ENCODE results near the gene ITLN2. TPM values are rescaled to one million over a fixed set of nuclear protein-coding genes. Genes with fewer than 3 reads are reported as not detected.
"Not testable (repeated sequence)": the region's sequence is repeated elsewhere in the genome, so short reads cannot be mapped to it uniquely, and the experiment has no call there.

ITLN2 gene
- total and polyA plus RNA-seq, 2 experiments from 2014 or later = not detected

DNA sequence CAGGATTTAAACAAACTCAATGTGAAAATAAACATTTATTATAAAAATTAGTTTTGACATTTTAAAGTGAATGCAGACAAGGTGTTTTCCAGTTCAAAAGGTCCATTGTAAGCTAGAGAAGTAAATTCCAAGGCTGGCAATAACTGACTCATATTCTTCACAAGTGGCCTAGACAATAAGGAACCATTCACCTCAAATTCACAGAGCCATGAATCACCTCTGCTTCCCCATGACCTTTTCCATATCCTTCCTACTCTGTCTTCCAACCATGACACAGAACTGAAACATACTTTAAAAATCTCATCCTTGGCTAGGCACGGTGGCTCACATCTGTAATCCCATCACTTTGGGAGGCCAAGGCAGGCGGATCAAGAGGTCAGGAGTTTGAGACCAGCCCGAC lies 41.6 kb upstream of the ITLN2 start:
- Histone ChIP-seq H3K27ac (peak overlapping the region; percentile 0), H3K4me1 (ENCODE audit: low read depth) (peaks cover 20% of the 10 kb centered on the region), H3K4me3 (no peak overlapping the region), H3K27me3 (no peaks in the 10 kb centered on the region), H3K9me3 (ENCODE audit: low read depth) (no peaks in the 10 kb centered on the region), H3K36me3 (peaks cover 35% of the 10 kb centered on the region)
- TF ChIP-seq CTCF (IDR thresholded peaks at IDR 0.05; ENCODE audit: low read depth, low read length) = no peak
- no peak for DNase-seq (ENCODE audit: low read depth in 1 of 2, low spot score in 1 of 2)

DNA sequence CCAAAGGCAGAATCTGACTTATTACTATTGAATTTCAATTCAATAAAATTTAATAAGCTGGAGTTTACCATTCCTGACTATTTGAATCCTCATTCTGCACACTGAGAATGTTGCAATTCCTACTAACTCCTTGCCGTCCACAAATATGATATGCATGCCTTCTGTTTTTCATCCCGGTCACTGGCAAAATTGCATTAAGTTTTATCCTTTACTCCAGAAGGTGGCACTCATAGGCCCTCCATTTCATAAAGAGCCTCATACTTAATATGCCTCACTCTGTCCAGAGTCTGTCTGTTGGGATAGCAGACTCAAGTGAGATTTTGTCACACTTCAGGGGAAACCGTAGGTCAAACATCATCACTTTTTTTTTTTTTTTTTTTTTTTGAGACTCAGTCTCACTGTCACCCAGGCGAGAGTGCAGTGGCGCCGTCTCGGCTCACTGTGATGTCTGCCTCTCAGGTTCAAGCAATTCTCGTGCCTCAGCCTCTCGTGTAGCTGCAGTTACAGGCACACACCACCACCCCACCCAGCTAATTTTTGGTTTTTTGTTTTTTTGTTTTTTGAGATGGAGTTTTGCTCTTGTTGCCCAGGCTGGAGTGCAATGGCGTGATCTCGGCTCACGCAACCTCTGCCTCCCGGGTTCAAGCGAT lies 39.1 kb upstream of the ITLN2 start:
- peak in 1 of 2 donors; percentile 92 for DNase-seq (ENCODE audit: low read depth in 1 of 2, low spot score in 1 of 2)
- no peak overlapping the region for H3K4me3 ChIP-seq
- TF ChIP-seq CTCF (IDR thresholded peaks at IDR 0.05; ENCODE audit: low read depth, low read length) = peak; percentile 51
- peaks cover 11% of the 10 kb centered on the region for H3K36me3 ChIP-seq
- H3K4me1 ChIP-seq (ENCODE audit: low read depth) = peaks cover 13% of the 10 kb centered on the region
- no peaks in the 10 kb centered on the region for H3K27me3 ChIP-seq
- peak overlapping the region; percentile 17 for H3K27ac ChIP-seq
- H3K9me3 ChIP-seq (ENCODE audit: low read depth) = no peaks in the 10 kb centered on the region

DNA sequence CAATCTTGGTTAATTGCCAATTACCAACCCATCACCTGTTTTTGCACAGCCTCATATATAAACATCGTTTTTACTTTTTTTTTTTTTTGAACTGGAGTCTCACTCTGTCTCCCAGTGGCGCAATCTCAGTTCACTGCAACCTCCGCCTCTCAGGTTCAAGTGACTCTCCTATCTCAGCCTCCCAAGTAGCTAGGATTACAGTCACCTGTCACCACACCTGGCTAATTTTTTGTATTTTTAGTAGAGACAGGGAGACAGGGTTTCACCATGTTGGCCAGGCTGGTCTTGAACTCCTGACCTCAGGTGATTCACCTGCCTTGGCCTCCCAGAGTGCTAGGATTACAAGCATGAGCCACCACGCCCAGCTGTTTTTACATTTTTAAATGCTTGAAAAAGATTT lies 37.4 kb upstream of the ITLN2 start:
- not testable (repeated sequence) for H3K36me3 ChIP-seq; H3K4me1 ChIP-seq (ENCODE audit: low read depth); H3K4me3 ChIP-seq; H3K27me3 ChIP-seq; H3K27ac ChIP-seq; DNase-seq (ENCODE audit: low read depth in 1 of 2, low spot score in 1 of 2); H3K9me3 ChIP-seq (ENCODE audit: low read depth)

- TF ChIP-seq CTCF (IDR thresholded peaks at IDR 0.05; ENCODE audit: low read depth, low read length) = no peak
- Histone ChIP-seq H3K4me3 (no peak overlapping the region), H3K27ac (no peak overlapping the region), H3K27me3 (peaks cover 6% of the 10 kb centered on the region), H3K9me3 (ENCODE audit: low read depth) (no peaks in the 10 kb centered on the region), H3K36me3 (no peaks in the 10 kb centered on the region), H3K4me1 (ENCODE audit: low read depth) (no peaks in the 10 kb centered on the region)
- DNase-seq (ENCODE audit: low read depth in 1 of 2, low spot score in 1 of 2) = no peak
These were observed 32.9 kb upstream of the ITLN2 start for GRCh38 chr1:160987359-160988050.

DNA sequence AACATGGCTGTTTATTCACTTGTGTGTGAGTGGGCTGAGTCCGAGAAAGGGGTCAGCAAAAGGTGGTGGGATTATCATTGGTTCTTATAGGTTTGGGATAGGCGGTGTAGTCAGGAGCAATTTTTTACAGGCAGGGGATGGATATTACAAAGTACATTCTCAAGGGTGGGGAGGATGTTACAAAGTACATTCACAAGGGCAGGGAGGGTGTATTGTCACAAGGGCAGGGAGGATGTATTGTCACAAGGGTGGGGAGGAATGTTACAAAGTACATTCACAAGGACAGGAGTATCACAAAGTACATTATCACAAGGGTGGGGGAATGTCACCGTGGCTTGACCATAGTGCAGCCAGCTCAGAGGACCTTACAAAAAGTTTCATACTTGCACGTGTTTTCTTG lies 31.1 kb upstream of the ITLN2 start:
- H3K27ac ChIP-seq = no peak overlapping the region
- TF ChIP-seq CTCF (IDR thresholded peaks at IDR 0.05; ENCODE audit: low read depth, low read length) = no peak

More for the DNA sequence above, 31.1 kb upstream of the ITLN2 start:
- no peak overlapping the region for H3K4me3 ChIP-seq
- no peak for DNase-seq (ENCODE audit: low read depth in 1 of 2, low spot score in 1 of 2)
- no peaks in the 10 kb centered on the region for H3K36me3 ChIP-seq
- peaks cover 24% of the 10 kb centered on the region for H3K27me3 ChIP-seq
- no peaks in the 10 kb centered on the region for H3K9me3 ChIP-seq (ENCODE audit: low read depth)
- no peaks in the 10 kb centered on the region for H3K4me1 ChIP-seq (ENCODE audit: low read depth)
